ENCODE data around the gene ALG2. TPM values are rescaled to one million over a fixed set of nuclear protein-coding genes. Genes with fewer than 3 reads are reported as not detected.

ALG2 gene
- total RNA-seq, 1 experiment from 2014 or later, result 39.8 TPM

DNA sequence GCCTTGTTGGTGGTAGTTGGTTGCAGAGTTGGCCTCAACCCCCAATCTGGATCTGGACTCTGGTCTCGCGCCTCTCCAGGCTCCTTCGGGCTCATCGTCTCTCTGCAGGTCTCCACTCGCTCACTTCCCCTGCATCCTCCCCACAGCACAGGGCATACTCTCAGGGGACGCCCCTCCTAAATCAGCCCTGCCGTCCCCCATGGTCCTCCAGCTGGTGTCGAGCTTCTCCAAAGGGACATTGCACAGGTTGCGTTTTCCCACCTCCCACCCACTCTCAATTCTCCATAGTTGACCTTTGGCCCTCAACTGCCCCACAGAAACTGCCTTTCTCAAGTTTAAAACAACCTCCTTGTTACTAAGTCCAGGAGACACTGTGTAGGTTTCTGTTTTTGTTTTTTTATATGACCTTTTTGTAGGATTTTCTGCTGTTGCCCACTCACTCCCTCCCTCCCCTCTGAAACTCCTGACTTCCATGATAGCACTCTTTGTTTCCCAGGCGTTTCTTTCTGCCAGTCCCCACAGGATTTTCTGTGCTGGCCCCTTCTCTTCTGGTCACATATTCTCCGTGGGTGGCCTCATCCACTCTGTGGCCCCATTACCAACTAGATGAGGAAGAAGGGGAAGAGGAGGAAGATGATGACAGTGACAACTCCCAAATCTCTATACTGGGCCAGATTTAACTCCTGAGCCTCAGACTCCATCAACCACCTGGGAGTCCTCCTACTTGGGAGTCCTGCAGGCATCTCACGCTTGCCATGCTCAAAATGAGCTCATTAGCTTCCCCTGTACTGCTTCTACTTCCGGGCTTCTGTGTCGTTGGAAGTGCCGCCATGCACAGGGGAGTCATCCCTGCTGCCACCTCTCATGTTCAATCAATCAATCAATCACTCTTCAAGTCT, 50.3 kb downstream of the ALG2 start:
- Histone ChIP-seq H3K4me1 (peaks cover 21% of the 10 kb centered on the region), H3K4me3 (ENCODE audit: low read depth, low read length) (no peak overlapping the region), H3K36me3 (ENCODE audit: control insufficient read depth, insufficient read depth, low read length) (no peaks in the 10 kb centered on the region), H3K9me3 (no peaks in the 10 kb centered on the region), H3K27me3 (replicated peaks; ENCODE audit: control insufficient read depth, insufficient read depth, low read length) (no peaks in the 10 kb centered on the region; the same call in 1 of the 2 replicates)
- no TSS peak for BruUV-seq (replicated peaks)
- no peak overlapping the region for H3K4me3 Mint-ChIP-seq (ENCODE audit: unreplicated experiment)
- H3K4me1 Mint-ChIP-seq (ENCODE audit: low read depth, unreplicated experiment), result peaks cover 35% of the 10 kb centered on the region
- no peaks in the 10 kb centered on the region for H3K9me3 Mint-ChIP-seq (ENCODE audit: unreplicated experiment)
- DNase-seq, result no peak
- ChIA-PET POLR2A (no interaction called here), CTCF (no interaction called here)
- TF ChIP-seq, protein P1, sequence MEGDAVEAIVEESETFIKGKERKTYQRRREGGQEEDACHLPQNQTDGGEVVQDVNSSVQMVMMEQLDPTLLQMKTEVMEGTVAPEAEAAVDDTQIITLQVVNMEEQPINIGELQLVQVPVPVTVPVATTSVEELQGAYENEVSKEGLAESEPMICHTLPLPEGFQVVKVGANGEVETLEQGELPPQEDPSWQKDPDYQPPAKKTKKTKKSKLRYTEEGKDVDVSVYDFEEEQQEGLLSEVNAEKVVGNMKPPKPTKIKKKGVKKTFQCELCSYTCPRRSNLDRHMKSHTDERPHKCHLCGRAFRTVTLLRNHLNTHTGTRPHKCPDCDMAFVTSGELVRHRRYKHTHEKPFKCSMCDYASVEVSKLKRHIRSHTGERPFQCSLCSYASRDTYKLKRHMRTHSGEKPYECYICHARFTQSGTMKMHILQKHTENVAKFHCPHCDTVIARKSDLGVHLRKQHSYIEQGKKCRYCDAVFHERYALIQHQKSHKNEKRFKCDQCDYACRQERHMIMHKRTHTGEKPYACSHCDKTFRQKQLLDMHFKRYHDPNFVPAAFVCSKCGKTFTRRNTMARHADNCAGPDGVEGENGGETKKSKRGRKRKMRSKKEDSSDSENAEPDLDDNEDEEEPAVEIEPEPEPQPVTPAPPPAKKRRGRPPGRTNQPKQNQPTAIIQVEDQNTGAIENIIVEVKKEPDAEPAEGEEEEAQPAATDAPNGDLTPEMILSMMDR (IDR thresholded peaks at IDR 0.05; ENCODE audit: insufficient read depth in 1 of 2, low read depth in 1 of 2, low read length in 1 of 2, severe bottlenecking in 1 of 2, unreplicated experiment in 1 of 2), result no peak
- no peaks in the 10 kb centered on the region for H3K36me3 Mint-ChIP-seq (ENCODE audit: insufficient read depth, unreplicated experiment)
- no peaks in the 10 kb centered on the region for H3K27me3 Mint-ChIP-seq (ENCODE audit: insufficient read depth, unreplicated experiment)
- intact Hi-C loops (cut with micrococcal nuclease; ENCODE audit: unreplicated experiment), result no loop called here
- H3K27ac Mint-ChIP-seq (ENCODE audit: unreplicated experiment), result peak overlapping the region; percentile 37

DNA sequence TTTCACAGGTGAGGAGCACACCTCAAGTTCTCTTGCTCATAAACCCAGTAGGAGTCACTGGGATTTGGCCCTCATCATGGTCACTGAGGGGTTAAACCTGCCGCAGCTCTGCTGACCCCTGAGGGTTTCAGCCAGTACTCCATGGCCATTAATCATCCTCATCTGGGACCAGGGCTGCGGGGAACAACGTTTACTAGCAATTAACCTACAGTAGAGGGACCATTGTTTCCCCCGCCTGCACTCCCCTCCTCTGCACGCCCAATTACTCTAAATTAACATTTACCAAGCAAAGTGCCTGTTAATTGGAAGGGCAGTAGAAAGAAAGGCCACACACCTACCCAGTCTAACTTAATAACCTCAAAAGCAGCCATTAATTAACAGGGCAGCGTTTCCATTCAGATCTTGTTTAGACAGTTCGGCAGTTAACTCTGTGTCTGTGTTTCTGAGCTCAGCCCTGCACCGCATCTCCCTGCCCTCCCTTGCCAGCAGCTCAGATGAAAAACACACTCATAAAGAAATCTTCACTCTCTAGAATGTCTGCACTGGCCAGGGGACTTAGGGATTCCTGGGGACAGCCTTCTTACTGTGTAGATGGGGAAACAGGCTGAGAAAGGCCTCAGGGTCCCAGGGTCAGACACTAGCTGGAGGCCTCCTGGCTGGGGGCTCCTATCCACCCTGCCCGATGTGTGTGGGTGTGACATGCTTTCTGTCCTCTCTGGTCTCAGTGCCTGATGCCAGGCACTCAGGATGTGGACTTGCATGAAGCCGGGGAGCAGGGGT, 51.6 kb downstream of the ALG2 start:
- Mint-ChIP-seq H3K36me3 (ENCODE audit: insufficient read depth, unreplicated experiment) (no peaks in the 10 kb centered on the region), H3K27ac (ENCODE audit: unreplicated experiment) (no peak overlapping the region), H3K9me3 (ENCODE audit: unreplicated experiment) (no peaks in the 10 kb centered on the region), H3K4me3 (ENCODE audit: unreplicated experiment) (no peak overlapping the region), H3K4me1 (ENCODE audit: low read depth, unreplicated experiment) (peaks cover 31% of the 10 kb centered on the region), H3K27me3 (ENCODE audit: insufficient read depth, unreplicated experiment) (peaks cover 2% of the 10 kb centered on the region)
- ChIA-PET CTCF (no interaction called here), POLR2A (no interaction called here)
- H3K36me3 ChIP-seq (ENCODE audit: control insufficient read depth, insufficient read depth, low read length), result no peaks in the 10 kb centered on the region
- DNase-seq, result no peak
- no TSS peak for BruUV-seq (replicated peaks)
- intact Hi-C loops (cut with micrococcal nuclease; ENCODE audit: unreplicated experiment), result loop anchor here (5.0 kb wide), 1 partner anchor 52 kb away; the partner anchor contains the start of genes ALG2 and SEC61B
- H3K27me3 ChIP-seq (replicated peaks; ENCODE audit: control insufficient read depth, insufficient read depth, low read length), result no peaks in the 10 kb centered on the region; the same call in 1 of the 2 replicates
- TF ChIP-seq, protein P1 (IDR thresholded peaks at IDR 0.05; ENCODE audit: insufficient read depth in 1 of 2, low read depth in 1 of 2, low read length in 1 of 2, severe bottlenecking in 1 of 2, unreplicated experiment in 1 of 2), result no peak
- H3K4me1 ChIP-seq, result peaks cover 21% of the 10 kb centered on the region
- no peaks in the 10 kb centered on the region for H3K9me3 ChIP-seq
- H3K4me3 ChIP-seq (ENCODE audit: low read depth, low read length), result no peak overlapping the region

DNA sequence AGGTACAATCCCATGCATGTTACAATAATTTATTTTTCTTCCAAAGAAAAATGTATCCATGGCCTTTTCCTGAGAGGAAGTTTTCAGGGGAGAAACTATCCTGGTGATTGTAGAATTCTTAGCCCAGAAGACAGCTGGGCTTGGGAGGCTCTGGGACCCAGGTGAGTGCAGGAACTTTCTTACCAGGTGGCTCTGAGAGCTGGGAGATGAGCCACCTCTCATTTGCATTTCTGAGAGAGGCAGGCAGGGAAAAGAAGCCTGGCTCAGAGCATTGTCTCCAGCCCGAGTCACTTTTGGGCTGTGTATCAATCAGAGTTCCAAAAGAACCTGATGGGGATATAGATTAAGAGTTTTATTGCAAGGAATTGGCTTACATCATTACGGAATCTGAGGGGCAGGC, 52.7 kb downstream of the ALG2 start:
- H3K4me3 Mint-ChIP-seq (ENCODE audit: unreplicated experiment), result no peak overlapping the region
- H3K9me3 Mint-ChIP-seq (ENCODE audit: unreplicated experiment), result no peaks in the 10 kb centered on the region
- peaks cover 31% of the 10 kb centered on the region for H3K4me1 Mint-ChIP-seq (ENCODE audit: low read depth, unreplicated experiment)
- DNase-seq, result no peak
- H3K27ac Mint-ChIP-seq (ENCODE audit: unreplicated experiment), result no peak overlapping the region
- peaks cover 21% of the 10 kb centered on the region for H3K4me1 ChIP-seq
- peaks cover 4% of the 10 kb centered on the region for H3K27me3 Mint-ChIP-seq (ENCODE audit: insufficient read depth, unreplicated experiment)
- no peaks in the 10 kb centered on the region for H3K36me3 Mint-ChIP-seq (ENCODE audit: insufficient read depth, unreplicated experiment)
- H3K27me3 ChIP-seq (replicated peaks; ENCODE audit: control insufficient read depth, insufficient read depth, low read length), result no peaks in the 10 kb centered on the region; the same call in 1 of the 2 replicates
- CTCF ChIA-PET, result no interaction called here
- intact Hi-C loops (cut with micrococcal nuclease; ENCODE audit: unreplicated experiment), result loop anchor here (5.0 kb wide), 1 partner anchor 53 kb away; the partner anchor contains the start of genes ALG2 and SEC61B
- H3K9me3 ChIP-seq, result no peaks in the 10 kb centered on the region
- TF ChIP-seq, protein P1 (IDR thresholded peaks at IDR 0.05; ENCODE audit: insufficient read depth in 1 of 2, low read depth in 1 of 2, low read length in 1 of 2, severe bottlenecking in 1 of 2, unreplicated experiment in 1 of 2), result no peak
- no TSS peak for BruUV-seq (replicated peaks)
- H3K4me3 ChIP-seq (ENCODE audit: low read depth, low read length), result no peak overlapping the region
- H3K36me3 ChIP-seq (ENCODE audit: control insufficient read depth, insufficient read depth, low read length), result no peaks in the 10 kb centered on the region
- POLR2A ChIA-PET, result no interaction called here
